GM19395 (cell line): Measurements from ENCODE around the gene ABHD17A.
"Not testable (repeated sequence)": the region's sequence is repeated elsewhere in the genome, so short reads cannot be mapped to it uniquely, and the experiment has no call there.

Experiments used
- ATAC-seq: cut with Tn5 transposase; IDR thresholded peaks from one replicate; pipeline ENCODE4 v1.9.1; 2021; ENCODE audit warnings: mild to moderate bottlenecking, moderate library complexity; ENCODE audit not compliant: unreplicated experiment

The ABHD17A gene

DNA sequence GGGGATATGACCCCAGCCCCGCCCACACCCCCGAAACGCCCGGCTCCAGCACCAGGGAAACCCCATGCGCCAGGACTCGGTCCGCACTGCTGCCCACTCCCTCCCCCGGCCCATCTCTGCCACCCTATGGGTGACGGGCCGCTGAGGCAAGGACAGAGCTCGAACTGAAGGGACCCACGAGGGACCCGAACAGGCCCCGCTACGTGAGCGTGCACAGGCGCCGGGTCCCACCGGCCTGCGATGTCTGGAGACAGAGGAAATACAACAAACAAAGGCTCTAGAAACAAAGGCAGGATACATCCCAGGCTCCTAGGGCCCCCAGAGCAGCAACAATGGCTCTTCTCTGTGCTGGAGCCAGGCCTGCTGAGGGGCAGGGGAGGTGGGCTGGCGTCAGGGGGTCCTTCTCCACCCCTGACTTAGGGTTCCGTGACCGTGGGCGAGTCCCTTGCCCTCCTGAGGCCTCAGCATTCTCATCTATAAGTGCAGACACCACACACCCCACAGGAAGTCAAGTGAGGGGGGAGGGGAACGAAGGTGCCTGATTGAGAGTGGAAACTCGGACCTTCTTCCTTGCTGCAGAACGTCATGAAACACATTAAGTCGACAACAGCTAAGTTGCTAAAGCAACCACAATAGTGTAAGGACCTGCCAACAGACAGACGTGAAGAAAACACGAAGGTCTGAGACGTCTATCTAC is 3.1 kb downstream of the ABHD17A start:
- no peak for ATAC-seq

DNA sequence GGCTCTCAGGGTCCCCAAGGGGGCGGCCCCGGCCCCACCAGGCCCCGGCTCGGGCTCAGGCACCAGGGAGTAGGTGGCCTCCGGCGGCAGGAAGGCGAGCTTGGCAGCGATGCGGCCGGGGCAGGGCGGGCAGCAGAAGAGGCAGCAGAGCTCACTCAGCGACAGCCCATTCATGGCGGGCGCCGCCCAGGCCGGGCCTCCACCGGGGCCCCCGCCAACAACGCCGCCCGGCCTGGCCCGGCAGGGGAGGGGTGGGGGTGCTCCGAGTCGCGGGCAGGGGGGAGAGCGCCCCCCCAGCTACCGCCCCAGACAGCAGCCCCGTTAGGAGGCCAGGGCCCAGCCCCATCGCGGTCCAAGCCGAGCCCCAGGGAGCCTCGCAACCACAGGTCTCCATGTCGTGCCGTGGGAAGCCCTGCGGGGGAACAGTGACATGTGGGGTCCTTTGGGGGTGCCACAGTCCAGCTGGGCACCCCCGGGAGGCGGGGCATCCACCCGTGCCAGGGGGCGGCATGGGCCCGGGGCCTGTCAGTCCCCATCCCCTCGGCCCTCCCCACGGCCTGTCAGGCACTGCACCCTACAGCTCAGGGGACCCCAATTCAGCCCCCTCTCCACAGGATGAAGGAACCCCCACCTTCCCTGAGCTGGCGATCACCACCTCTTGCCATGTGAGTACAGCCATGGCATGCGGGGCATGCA is 3.8 kb downstream of the ABHD17A start:
- ATAC-seq: not testable (repeated sequence)

DNA sequence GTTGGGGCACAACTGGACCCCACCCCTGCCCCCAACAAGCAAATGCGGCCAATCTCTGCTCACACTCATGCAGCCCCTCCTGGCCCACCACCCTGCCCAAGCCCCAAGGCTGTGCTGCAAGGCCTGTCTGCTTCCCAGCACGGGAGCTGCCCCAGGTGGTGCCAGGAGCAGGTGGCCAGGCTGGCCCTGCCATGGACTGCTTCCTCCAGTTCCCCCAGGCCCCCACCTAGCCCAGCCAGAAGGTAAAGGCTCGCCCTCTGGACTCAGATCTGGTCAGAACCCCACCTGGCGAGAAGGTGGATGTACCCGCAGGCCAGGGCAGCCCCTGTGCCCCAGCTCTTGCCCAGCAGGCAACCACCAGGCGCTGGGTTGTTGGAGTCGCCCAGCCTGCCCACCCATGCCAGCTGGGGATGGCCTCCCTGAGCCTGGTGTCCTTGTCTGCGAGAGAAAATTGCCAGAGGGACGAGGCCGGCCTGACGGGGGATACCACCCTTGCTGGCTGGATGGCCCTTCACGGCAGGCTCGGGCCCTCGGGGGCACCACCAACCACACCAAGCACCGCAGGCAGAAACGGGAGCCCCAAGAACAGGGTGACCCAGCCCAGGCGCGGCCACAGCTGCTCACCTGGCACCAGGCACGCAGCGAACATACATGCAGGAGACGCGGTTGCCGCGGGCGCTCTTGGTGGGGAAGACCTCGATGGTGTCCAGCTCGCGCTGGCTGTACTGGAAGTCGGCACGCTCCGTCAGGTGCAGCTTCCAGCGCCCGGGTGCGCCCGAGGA is 4.5 kb downstream of the ABHD17A start:
- no peak for ATAC-seq

DNA sequence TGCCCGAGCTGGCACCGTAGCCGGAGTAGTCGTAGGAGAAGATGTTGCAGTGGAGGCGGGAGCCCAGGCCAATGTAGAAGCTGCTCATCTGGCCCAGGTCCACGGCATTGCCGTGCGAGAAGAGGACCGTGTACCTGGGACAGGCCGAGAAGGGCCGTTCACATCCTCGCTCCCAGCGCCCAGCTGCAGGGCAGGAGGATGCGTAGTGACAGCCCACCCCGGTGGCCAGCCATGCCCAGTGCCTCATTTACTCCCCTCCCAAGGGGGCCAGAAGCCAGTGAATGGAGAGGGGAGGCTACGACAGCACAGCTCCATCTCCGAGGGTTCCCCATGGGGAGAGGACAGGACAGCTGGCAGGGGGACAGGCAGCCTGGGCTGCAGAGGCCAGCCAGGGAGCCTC is 5.3 kb downstream of the ABHD17A start:
- ATAC-seq: not testable (repeated sequence)

DNA sequence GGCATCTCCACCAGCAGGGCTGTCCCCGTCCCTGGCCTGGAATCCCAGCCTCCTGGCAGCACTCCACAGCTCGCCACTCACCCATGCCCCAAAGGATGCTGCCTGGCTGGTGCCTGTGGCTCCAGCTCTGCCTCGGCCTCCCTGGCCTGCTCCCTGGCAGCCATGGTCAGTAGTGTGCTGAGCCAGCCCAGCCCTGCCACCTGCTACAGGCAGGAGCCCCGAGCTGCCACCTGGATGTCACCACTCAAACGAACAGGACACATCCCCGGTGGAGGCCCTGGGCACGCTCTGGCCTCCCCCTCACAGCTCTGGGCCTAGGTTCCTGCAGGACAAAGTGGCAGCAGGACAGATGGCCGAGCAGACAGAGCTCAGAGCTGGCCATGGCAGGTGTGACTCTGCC is 6.7 kb downstream of the ABHD17A start:
- not testable (repeated sequence) for ATAC-seq

DNA sequence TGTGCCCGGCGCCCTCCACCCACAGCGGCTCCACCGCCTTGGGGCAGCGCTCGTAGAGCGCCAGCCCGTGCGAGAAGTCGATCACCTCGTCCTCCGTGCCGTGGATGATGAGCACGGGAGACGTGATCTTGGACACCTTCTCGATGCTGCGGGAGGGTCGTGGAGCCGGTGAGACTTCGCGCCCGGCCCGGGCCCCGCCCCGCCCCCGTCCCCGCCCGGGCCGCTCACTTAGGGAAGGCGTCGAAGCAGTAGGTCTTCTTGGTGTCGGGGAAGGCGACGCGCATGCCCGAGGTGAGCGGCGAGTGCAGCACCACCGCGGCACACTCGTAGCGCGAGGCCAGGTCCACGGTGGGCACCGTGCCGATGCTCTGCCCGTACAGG is 8.0 kb downstream of the ABHD17A start:
- ATAC-seq: not testable (repeated sequence)

DNA sequence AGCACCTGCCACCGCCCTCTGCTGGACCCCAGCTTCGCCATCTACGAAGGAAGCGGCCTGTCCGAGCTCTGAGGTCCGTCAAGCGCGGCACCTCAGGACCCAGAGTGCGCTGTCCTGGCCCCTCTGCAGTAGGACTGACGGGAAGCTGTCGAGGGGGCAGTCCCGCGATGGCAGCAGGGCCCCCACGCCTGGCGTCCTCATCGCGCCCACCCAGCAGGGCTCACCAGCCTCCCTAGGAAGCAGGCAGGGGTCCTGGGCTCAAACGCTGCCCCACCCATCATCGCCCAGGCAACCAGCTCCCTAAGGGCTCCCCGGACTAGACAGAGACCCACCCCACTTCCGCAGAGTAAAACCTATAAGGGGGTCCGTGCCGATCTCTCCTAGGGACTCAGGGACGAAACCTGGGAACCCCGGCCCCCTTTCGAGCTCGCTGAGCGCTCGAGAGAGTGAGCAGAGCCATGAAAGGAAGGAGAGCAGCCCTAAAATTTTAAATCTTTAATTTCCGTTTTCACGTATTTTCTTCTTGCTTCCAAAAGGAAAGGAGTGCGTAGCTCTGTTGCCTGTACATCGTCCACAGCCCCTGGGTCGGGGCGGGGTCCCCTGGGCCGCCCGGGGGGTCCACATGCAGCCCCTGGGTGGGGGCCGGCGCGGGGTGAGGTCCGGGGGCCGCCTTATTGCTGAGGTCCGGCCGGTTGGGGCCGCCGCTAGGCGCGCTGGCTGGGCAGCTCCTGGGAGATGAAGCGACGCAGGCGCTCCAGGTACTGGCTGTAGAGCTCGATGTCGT is 8.6 kb downstream of the ABHD17A start:
- peak; percentile 11 for ATAC-seq

DNA sequence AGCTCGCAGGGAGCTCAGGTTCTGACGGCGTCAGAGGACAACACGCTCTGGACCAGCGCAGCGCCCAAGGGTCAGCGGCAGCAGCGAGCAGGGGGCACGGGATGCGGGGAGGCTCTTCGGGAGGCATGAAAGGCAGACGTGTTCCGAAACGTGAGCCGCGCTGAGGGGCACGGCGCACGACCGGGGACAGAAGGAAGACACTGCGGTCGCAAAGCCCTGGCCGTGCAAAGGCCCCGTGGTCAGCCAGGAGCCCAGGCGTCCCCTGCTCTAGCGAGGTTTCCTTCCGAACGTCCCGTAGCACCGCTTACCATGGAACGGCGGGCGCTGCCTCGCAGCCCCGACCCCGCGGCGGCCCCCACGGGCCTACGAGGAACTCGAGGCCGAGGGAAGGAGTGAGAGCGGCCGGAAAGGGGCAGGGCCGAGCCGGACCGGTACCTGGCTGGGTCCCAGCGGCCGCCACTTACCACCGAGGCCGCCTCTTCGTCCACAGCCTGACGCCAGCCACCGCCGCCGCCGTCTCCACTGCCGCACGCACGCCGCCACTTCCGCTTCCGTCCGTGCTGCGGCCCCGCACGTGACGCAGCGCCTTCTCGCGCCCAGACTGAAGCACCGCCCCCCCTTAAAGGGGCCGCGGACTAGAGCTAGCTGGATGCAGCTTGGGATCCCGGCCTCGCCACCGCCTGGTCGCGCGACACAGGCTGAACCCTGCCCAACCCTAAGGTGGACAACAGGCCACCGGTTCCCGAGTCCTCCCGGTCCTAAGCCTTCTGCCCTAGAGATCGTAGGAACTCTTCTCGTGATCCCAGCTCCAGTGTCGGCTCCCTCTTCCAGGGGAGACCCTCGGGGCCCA is 9.4 kb downstream of the ABHD17A start:
- ATAC-seq: peak; percentile 86

DNA sequence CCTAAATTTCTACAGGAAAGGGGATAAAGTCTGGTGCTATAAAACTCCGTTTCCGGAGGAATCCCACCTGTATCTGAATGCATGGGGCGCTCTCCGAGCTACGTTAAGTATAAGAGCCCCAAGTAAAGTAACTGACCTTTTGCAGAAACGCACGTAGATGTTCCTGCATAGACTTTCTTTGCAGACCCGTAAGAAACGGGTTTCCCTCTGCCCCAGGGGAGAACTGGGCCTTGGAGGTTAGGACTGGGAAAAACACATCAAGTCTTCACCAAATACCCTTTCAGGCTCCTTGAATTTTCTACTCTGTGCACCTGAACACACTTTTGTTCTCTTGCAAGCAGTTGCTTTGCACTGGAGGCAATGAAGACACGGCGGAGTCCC is 10.0 kb downstream of the ABHD17A start:
- not testable (repeated sequence) for ATAC-seq

DNA sequence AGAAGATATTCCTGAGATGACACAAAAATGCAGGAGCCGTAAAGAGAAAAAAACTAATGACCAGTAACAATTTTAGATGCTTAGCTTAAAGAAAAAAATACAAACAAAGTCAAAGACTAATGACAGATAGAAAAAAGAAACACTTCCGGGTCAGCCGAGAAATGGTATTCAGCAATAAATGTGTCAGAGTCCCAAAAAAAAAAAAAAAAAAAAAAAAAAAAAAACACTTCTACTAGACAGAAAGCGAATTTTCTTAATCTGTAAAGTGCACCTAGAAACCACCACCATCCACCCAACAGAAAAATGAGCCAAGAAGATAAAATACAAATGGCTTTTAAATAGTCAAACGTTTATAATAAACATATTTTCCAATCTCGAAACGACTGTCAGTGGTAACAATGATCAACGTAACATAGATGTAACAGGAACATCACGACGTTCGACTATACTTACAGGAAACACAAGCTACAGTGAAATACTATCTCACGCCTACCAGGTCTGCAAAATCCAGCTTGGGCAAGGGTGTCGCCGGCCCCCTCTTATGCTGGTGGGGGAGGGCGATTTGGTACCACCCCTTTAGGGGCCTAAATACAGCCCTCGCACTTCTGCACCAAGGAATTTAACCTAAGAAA is 10.6 kb downstream of the ABHD17A start:
- ATAC-seq: no peak

DNA sequence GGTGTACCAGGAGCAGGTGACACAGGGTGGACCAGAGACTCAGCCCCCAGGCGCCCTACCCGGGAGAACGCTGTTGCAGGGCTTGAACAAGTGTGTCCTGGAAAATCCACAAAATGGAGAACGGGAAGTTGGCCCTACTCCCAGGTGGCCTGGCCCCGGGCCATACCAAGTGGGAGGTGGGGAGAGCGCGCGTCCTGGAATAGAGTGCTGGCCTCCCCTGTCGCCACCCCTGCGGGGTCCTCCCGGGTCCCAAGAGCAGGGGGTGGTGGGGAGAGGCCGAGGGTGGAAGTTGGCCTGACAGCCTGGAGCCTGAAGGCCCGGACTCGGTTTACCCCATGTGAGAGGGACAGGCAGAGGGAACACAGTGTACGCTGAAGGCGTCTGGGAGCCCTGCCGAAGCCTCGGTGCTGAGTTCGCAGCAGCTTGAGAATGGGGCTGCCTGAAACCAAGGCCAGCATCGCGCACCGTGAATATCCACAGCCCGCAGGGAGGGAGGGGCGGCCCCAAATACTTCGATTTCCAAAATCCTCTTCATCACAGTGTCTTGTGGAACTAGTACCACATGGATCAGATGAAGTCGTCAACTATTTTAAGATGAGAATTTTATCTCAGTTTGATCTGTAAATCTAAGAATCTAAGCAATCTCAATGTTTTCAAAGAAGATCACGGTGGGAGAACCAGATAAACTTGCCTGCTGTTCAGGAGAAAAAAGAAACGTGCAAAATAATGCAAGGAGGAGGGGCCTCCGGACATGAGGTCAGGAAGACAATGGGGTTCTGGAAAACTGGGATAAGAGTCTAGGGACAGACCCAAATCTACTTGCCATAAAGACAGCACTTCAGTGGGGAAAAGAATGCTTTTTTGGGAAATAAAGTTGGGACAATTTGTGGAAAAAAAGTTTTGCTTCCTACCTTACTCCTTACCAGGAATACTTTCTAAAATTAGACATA is 11.5 kb downstream of the ABHD17A start:
- ATAC-seq: no peak

DNA sequence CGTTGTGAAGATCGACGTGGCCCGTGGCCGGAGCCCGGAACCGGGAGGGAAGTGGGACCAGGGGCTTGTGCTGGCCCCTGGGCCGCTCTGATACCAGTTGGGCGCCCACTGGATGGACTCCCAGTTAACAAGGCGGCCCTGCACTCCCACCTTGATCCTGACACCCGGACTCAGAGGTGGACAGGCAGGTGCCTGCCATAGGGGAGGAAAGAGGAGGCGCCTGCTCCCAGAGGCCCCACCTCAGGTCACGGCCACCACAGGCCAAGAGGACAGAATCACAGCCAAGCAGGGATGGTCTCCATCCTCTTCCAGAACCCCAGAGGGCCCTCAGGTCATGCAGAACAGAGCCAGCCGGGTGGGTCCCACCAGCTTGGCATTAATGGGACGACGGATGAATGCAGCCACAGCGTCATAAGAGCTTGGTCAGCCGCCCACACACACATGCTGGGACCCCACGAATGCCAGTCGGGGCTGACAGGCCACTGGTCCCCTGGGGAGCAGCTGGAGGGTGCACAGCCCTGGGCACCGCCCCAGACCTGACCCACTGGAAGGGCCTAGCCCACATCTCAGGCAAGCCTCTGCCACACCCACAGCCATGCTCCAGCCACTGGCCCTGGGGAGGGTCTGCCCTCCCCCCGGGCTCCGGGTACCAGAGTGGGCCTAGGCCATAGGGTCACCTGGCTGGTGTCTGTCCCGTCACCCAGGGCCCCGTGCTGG is 12.3 kb downstream of the ABHD17A start:
- ATAC-seq: no peak

DNA sequence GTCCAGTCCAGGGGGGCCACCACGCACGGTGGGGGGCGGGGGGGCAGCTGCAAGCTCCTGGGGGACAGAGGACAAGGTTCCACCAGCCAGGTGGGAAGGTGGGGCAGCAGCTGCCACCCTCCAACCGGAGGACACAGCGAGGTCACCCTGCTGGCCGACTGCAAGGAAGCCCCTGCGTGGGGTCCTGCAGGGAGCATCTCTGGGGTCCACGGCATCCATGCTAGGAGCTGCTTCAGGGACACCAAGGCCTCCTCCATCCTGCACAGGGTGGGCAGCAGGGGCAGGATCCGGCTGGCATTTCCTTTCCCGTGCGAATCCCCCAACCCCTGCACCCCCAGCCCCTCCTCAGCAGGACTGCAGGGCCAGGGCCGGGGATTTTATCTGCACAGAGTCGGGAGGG is 13.7 kb downstream of the ABHD17A start:
- ATAC-seq: no peak

DNA sequence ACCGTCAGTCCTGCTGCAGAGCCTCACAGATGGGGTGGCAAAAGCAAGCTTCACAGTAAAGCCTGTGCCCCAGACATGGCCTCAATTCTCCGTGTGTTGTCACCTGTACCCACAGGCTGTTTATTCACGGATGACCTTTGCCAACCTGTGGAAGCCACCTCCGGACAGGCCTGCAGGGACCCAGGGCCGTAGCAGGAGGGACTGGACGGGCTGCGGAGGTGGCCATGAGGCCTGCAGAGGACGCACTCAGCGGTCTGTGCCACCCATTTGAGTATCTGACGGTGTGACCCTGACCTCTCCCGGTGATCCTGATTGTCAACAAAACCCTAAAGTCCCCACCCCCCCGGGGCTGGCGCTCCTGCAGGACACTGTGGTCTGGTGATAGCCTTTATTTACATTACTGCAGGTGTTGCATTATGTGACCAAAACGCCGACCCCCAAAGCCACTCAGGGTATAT is 14.1 kb downstream of the ABHD17A start:
- no peak for ATAC-seq

DNA sequence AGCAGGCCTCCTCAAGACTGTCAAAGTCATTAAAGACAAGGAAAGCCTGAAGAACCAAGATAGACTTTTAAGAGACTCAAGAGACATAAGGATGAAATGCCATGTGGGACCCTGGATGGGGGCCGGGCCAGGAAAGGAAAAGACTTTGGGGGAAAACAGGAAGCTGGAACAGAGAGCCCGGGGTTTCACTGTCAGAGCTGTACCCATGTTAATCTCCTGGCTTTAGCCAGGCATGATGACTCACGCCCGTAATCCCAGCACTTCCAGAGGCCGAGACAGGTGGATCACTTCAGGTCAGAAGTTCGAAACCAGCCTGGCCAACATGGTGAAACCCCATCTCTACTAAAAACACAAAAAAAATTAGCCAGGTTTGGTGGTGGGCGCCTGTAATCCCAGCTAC is 16.3 kb downstream of the ABHD17A start:
- ATAC-seq: no peak

DNA sequence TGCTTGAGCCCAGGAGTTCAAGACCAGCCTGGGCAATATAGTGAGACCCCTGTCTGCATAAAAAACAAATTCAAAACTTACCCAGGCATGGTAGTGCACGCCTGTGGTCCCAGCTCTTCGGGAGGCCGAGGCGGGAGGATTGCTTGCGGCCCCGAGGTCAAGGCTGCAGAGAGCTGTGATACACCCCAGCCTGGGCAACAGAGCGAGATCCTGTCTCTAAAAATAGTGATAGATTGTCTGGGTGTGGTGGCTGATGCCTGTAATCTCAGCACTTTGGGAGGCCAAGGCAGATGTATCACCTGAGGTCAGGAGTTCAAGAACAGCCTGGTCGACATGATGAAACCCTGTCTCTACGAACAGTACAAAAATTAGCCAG is 18.0 kb downstream of the ABHD17A start:
- ATAC-seq: no peak

DNA sequence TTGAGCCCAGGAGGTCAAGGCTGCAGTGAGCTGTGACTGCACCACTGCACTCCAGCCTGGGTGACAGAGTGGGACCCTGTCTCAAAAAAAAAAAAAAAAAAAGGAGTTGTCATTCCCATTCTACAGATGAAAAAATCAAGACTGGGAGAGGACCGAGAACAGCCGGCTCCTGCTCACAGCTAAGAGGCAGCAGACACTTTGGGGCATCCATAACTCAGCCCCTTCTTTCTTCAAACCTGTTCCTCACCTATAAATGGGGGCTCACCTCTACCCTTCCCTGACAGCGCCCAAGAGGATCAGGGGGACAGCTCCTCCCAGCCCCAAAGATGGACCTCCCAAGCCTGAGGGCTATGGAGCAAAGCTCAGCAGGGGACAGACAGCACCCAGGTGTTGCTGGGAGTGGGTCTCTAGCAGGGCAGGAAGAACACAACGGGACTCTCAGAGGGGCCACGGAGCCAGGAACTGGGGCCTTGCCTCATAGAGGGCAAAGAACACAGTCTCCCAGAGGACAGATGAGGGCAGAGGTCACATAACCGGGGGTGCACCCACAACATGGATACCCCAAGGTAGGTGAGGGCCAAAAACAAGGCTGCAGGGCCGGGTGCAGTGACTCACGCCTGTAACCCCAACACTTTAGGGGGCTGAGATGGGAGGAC is 18.5 kb downstream of the ABHD17A start:
- no peak for ATAC-seq
